Parathyroid adenoma (tissue), 2 donors: ENCODE results near the gene TKTL2.

Experiments used
- H2AFZ ChIP-seq: fragments of 300-600 bp; sonication (generic); one replicate; pipeline ENCODE4 v1.7.0; 2017; ENCODE audit warnings: antibody characterized with exemption, mild to moderate bottlenecking
- H3K27ac ChIP-seq: fragments of 300-600 bp; sonication (generic); one replicate; pipeline ENCODE4 v1.7.0; 2017
- H3K27me3 ChIP-seq: fragments of 300-600 bp; sonication (generic); one replicate; pipeline ENCODE4 v1.7.0; 2017; ENCODE audit warnings: low read length; ENCODE audit not compliant: control insufficient read depth, insufficient read depth
- H3K36me3 ChIP-seq: fragments of 300-600 bp; sonication (generic); one replicate; pipeline ENCODE4 v1.7.0; 2017; ENCODE audit warnings: low read length; ENCODE audit not compliant: control insufficient read depth, insufficient read depth
- H3K4me1 ChIP-seq: fragments of 300-600 bp; sonication (generic); one replicate; pipeline ENCODE4 v1.7.0; 2017; ENCODE audit warnings: control low read depth
- H3K4me2 ChIP-seq: fragments of 300-600 bp; sonication (generic); one replicate; pipeline ENCODE4 v1.7.0; 2017; ENCODE audit warnings: low read length
- H3K4me3 ChIP-seq: fragments of 300-600 bp; sonication (generic); one replicate; pipeline ENCODE4 v1.7.0; 2017; ENCODE audit warnings: low read depth, low read length
- H3K79me2 ChIP-seq: fragments of 300-600 bp; sonication (generic); one replicate; pipeline ENCODE4 v1.7.0; 2017; ENCODE audit warnings: control low read depth
- H3K9ac ChIP-seq: fragments of 300-600 bp; sonication (generic); one replicate; pipeline ENCODE4 v1.7.0; 2017; ENCODE audit warnings: mild to moderate bottlenecking
- H3K9me3 ChIP-seq: fragments of 300-600 bp; sonication (generic); one replicate; pipeline ENCODE4 v1.7.0; 2017; ENCODE audit warnings: low read length; ENCODE audit not compliant: control insufficient read depth
- TF ChIP-seq, protein P1 (sequence below): fragments of 300-600 bp; sonication (generic); IDR thresholded peaks from one replicate; pipeline ENCODE4 v1.7.0; 2017; ENCODE audit warnings: antibody characterized with exemption, mild to moderate bottlenecking
- donor health status: primary hyperparathyroidism.

TKTL2 gene

GRCh38 chr4:163486321-163486720, 12.8 kb upstream of the TKTL2 start:
- H3K4me3 ChIP-seq: no peak overlapping the region
- H3K9me3 ChIP-seq: no peaks in the 10 kb centered on the region
- no peak overlapping the region for H3K27ac ChIP-seq
- no peak overlapping the region for H2AFZ ChIP-seq
- no peak overlapping the region for H3K4me2 ChIP-seq
- no peak overlapping the region for H3K9ac ChIP-seq
- TF ChIP-seq, protein P1, sequence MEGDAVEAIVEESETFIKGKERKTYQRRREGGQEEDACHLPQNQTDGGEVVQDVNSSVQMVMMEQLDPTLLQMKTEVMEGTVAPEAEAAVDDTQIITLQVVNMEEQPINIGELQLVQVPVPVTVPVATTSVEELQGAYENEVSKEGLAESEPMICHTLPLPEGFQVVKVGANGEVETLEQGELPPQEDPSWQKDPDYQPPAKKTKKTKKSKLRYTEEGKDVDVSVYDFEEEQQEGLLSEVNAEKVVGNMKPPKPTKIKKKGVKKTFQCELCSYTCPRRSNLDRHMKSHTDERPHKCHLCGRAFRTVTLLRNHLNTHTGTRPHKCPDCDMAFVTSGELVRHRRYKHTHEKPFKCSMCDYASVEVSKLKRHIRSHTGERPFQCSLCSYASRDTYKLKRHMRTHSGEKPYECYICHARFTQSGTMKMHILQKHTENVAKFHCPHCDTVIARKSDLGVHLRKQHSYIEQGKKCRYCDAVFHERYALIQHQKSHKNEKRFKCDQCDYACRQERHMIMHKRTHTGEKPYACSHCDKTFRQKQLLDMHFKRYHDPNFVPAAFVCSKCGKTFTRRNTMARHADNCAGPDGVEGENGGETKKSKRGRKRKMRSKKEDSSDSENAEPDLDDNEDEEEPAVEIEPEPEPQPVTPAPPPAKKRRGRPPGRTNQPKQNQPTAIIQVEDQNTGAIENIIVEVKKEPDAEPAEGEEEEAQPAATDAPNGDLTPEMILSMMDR: no peak
- no peaks in the 10 kb centered on the region for H3K79me2 ChIP-seq
- H3K36me3 ChIP-seq: no peaks in the 10 kb centered on the region
- no peaks in the 10 kb centered on the region for H3K4me1 ChIP-seq
- H3K27me3 ChIP-seq: no peaks in the 10 kb centered on the region

DNA sequence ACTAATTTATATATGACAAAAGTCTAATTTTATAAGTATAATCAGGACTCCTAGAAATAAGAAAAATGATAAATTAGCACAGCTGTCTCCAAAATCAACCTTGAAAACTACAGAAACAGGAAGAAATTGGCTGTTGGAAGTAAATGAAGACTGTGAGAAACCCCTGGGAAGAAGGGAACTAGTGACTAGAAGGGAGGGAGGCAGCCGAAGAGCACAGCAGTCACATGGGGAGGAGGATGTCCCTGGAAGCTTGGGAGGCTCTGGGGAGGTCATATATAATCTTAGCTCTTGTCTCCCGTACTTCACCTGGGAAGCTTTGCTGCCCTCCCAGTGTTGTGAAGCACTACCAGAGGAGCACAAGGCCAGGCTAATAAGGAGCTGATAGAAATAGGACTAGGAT, 12.0 kb upstream of the TKTL2 start:
- TF ChIP-seq, protein P1: no peak
- no peak overlapping the region for H3K4me2 ChIP-seq
- H3K27me3 ChIP-seq: no peaks in the 10 kb centered on the region
- no peak overlapping the region for H3K27ac ChIP-seq
- no peaks in the 10 kb centered on the region for H3K36me3 ChIP-seq
- no peak overlapping the region for H3K9ac ChIP-seq
- no peak overlapping the region for H2AFZ ChIP-seq
- H3K4me3 ChIP-seq: no peak overlapping the region
- H3K79me2 ChIP-seq: no peaks in the 10 kb centered on the region
- H3K4me1 ChIP-seq: no peaks in the 10 kb centered on the region
- no peaks in the 10 kb centered on the region for H3K9me3 ChIP-seq

DNA sequence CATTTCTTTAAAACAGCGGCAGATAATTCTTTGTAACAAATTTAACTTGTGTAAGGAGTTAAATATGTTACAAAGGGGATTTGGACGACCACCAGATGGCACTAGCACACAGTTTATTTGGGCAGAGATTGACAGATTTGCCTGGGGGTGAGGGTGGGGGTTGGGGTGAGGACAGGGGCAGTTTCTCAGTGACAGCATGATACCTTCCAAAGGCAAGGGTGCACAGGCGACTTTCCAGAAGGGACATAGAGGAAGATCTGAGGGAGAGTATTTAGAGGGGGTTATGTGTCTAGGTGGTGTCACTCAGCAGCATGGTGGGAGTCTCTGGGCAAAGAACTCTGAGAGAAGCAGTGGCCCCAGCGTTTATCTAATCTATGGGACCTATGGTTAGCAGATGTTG, 11.4 kb upstream of the TKTL2 start:
- TF ChIP-seq, protein P1: peak; percentile 32
- no peaks in the 10 kb centered on the region for H3K27me3 ChIP-seq
- H3K9me3 ChIP-seq: no peaks in the 10 kb centered on the region
- no peaks in the 10 kb centered on the region for H3K79me2 ChIP-seq
- H3K4me1 ChIP-seq: no peaks in the 10 kb centered on the region
- no peak overlapping the region for H3K9ac ChIP-seq
- H3K36me3 ChIP-seq: no peaks in the 10 kb centered on the region
- no peak overlapping the region for H3K27ac ChIP-seq
- no peak overlapping the region for H3K4me2 ChIP-seq
- H2AFZ ChIP-seq: no peak overlapping the region
- no peak overlapping the region for H3K4me3 ChIP-seq

DNA sequence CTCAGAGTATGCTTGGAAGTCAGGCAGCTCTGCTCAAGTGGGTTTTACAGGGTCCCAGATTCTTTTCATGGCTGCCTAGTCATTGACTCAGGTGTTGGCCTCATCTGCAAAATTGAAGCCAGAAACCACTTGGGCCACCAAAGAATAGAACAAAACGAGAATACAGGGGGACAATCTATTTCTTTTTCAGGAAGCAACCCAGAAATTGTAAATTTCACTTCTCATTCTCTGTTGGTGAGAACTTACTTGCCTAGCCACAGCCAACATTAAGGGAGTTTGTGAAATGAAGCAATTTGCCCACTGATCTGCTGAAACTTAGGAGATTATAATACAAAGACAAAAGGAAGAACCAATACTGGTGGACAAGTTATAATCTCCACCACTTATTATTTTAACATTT, 8.6 kb upstream of the TKTL2 start:
- Histone ChIP-seq H3K9ac (no peak overlapping the region), H3K9me3 (no peaks in the 10 kb centered on the region), H2AFZ (no peak overlapping the region), H3K36me3 (no peaks in the 10 kb centered on the region), H3K79me2 (no peaks in the 10 kb centered on the region), H3K4me2 (no peak overlapping the region), H3K27ac (no peak overlapping the region), H3K4me1 (no peaks in the 10 kb centered on the region), H3K27me3 (no peaks in the 10 kb centered on the region), H3K4me3 (no peak overlapping the region)
- TF ChIP-seq, protein P1: no peak

- H3K36me3 ChIP-seq: no peaks in the 10 kb centered on the region
- no peaks in the 10 kb centered on the region for H3K4me1 ChIP-seq
- TF ChIP-seq, protein P1: no peak
- H3K9ac ChIP-seq: no peak overlapping the region
- H3K9me3 ChIP-seq: no peaks in the 10 kb centered on the region
- no peak overlapping the region for H2AFZ ChIP-seq
- no peak overlapping the region for H3K27ac ChIP-seq
- no peaks in the 10 kb centered on the region for H3K79me2 ChIP-seq
- no peak overlapping the region for H3K4me3 ChIP-seq
- no peak overlapping the region for H3K4me2 ChIP-seq
- H3K27me3 ChIP-seq: no peaks in the 10 kb centered on the region
These were observed 3.3 kb upstream of the TKTL2 start for GRCh38 chr4:163476761-163477438.
